NCI-H82 treated with DMSO at 0.1 percent for 48 hours (cell line): ENCODE results near the gene RAB11FIP4.

Experiments
- DNase-seq: peaks from one replicate; lab custom pipeline; 2025; ENCODE audit not compliant: unreplicated experiment; lab: John Stamatoyannopoulos, UW

The RAB11FIP4 gene

GRCh38 chr17:31495022-31495885, 103.8 kb downstream of the RAB11FIP4 start:
- DNase-seq: no peak

- no peak for DNase-seq
These were observed 104.6 kb downstream of the RAB11FIP4 start for GRCh38 chr17:31496097-31496496.

- DNase-seq: no peak
These were observed 105.1 kb downstream of the RAB11FIP4 start for GRCh38 chr17:31496601-31497000.

- DNase-seq: no peak
These were observed 106.0 kb downstream of the RAB11FIP4 start for GRCh38 chr17:31497431-31497830.

GRCh38 chr17:31497994-31498826, 106.7 kb downstream of the RAB11FIP4 start:
- no peak for DNase-seq

GRCh38 chr17:31499771-31500554, 108.5 kb downstream of the RAB11FIP4 start:
- DNase-seq: no peak

GRCh38 chr17:31506517-31506916, 115.0 kb downstream of the RAB11FIP4 start:
- no peak for DNase-seq

- DNase-seq: no peak
These were observed 117.0 kb downstream of the RAB11FIP4 start for GRCh38 chr17:31508288-31509094.

- no peak for DNase-seq
These were observed 117.8 kb downstream of the RAB11FIP4 start for GRCh38 chr17:31509095-31509804.

GRCh38 chr17:31509805-31510177, 118.3 kb downstream of the RAB11FIP4 start:
- DNase-seq: no peak

GRCh38 chr17:31510308-31511194, 119.1 kb downstream of the RAB11FIP4 start:
- no peak for DNase-seq

GRCh38 chr17:31511195-31511578, 119.7 kb downstream of the RAB11FIP4 start:
- no peak for DNase-seq

GRCh38 chr17:31511580-31511979, 120.1 kb downstream of the RAB11FIP4 start:
- no peak for DNase-seq

- no peak for DNase-seq
These were observed 120.7 kb downstream of the RAB11FIP4 start for GRCh38 chr17:31512104-31512740.

- no peak for DNase-seq
These were observed 121.3 kb downstream of the RAB11FIP4 start for GRCh38 chr17:31512796-31513195.

- no peak for DNase-seq
These were observed 122.4 kb downstream of the RAB11FIP4 start for GRCh38 chr17:31513731-31514427.

GRCh38 chr17:31515267-31515666, 123.8 kb downstream of the RAB11FIP4 start:
- DNase-seq: no peak

GRCh38 chr17:31517524-31517923, 126.0 kb downstream of the RAB11FIP4 start:
- no peak for DNase-seq
